ENCODE measurements around the gene ZMIZ1. TPM values are rescaled to one million over a fixed set of nuclear protein-coding genes. Genes with fewer than 3 reads are reported as not detected.
A peak's percentile ranks its signal among the peaks of the same experiment; 100 is the strongest.

The ZMIZ1 gene
- total and polyA plus RNA-seq, 4 donors: 3.9 to 19.1 (median 9.8) TPM

DNA sequence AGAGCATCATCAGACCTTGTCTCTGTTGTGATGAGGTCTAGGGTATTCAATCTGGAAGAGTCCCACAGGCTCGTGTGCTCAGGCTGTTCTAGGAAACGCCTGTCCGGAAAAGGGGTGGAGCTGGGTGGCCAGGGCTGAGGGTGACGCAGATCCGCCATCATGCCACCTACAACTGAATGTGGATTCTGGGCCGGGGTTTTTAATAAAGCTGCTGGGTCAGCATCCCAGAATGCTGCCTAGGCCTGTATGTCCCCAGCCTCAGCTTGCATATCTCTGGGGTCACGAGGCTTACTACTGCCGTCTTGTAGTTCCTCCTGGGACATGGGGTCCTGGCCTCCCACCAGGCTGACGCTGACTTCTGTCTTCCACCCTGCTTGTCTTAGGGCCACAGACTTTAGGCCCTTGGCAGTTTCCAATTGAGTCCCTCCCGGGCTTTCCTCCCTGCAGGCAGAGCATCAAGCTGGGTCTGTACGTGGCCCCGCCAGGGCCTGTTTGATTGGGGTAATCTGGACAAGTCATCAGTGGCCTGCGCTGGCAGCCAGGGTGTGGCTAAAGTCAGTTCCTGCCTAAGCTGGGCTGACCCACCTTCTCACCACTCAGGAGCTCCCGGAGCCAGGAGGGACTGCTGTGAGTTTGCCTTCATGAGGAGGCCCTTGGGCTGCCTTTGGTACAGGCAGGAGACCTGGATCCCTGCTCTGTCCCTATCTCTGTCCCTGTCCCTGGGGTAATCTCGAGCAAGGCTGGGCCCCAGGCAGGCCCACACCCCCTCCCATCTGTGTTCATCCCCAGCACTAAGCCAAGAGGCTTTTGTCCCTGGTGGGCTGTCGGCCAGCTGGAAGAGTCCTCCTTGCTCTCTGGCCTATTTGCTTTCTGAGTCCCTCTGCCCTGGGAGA lies 79.9 kb downstream of the ZMIZ1 start (continued):
- TF ChIP-seq, protein P1, sequence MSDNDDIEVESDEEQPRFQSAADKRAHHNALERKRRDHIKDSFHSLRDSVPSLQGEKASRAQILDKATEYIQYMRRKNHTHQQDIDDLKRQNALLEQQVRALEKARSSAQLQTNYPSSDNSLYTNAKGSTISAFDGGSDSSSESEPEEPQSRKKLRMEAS (IDR thresholded peaks at IDR 0.05): peak; percentile 17
- no peak for TF ChIP-seq HNF4G (IDR thresholded peaks at IDR 0.05)
- peak; percentile 13 to 81 for TF ChIP-seq RXRA (IDR thresholded peaks at IDR 0.05)
- TF ChIP-seq, protein P2, sequence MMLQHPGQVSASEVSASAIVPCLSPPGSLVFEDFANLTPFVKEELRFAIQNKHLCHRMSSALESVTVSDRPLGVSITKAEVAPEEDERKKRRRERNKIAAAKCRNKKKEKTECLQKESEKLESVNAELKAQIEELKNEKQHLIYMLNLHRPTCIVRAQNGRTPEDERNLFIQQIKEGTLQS (IDR thresholded peaks at IDR 0.05): no peak
- TF ChIP-seq, protein P3, sequence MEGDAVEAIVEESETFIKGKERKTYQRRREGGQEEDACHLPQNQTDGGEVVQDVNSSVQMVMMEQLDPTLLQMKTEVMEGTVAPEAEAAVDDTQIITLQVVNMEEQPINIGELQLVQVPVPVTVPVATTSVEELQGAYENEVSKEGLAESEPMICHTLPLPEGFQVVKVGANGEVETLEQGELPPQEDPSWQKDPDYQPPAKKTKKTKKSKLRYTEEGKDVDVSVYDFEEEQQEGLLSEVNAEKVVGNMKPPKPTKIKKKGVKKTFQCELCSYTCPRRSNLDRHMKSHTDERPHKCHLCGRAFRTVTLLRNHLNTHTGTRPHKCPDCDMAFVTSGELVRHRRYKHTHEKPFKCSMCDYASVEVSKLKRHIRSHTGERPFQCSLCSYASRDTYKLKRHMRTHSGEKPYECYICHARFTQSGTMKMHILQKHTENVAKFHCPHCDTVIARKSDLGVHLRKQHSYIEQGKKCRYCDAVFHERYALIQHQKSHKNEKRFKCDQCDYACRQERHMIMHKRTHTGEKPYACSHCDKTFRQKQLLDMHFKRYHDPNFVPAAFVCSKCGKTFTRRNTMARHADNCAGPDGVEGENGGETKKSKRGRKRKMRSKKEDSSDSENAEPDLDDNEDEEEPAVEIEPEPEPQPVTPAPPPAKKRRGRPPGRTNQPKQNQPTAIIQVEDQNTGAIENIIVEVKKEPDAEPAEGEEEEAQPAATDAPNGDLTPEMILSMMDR (IDR thresholded peaks at IDR 0.05; ENCODE audit: low read depth, low read length, missing input control): no peak
- peak; percentile 90 for TF ChIP-seq NR2F2 (IDR thresholded peaks at IDR 0.05)
- no peak for TF ChIP-seq EGR1 (IDR thresholded peaks at IDR 0.05; ENCODE audit: low read depth in 2 of 2)
- no peak for TF ChIP-seq TAF1 (conservative IDR thresholded peaks at IDR 0.05)

DNA sequence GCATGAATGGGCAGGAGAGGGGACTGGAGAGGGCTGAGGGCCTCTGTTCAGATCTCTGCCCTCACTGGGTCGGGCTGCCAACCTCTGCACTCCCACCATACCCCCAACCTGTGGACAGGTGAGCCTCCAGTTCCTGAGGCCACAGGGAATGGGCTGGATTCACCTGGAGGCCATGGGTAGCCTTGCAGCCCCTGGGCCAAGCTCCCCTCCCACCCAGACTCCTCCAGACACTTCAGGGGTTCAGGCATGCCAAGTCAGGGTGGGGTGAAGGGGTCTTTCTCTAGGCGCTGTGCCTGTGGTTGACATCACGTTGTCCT lies 80.5 kb downstream of the ZMIZ1 start:
- Histone ChIP-seq H3K9me3 (ENCODE audit: control insufficient read depth in 4 of 4, low read length in 3 of 4) (no peaks in the 10 kb centered on the region), H3K36me3 (ENCODE audit: control insufficient read depth in 4 of 4, insufficient read depth in 3 of 4, low read depth in 1 of 4, low read length in 3 of 4) (no peaks in the 10 kb centered on the region), H3K4me3 (ENCODE audit: low read depth in 1 of 3, low read length in 3 of 3) (no peak overlapping the region), H3K27ac (ENCODE audit: low read depth in 1 of 2, low read length in 2 of 2) (peak overlapping the region; percentile 53 to 83), H3K9ac (ENCODE audit: low read depth in 1 of 2, low read length in 2 of 2) (no peak overlapping the region), H3K4me1 (ENCODE audit: control insufficient read depth in 4 of 4, insufficient read depth in 4 of 4, low read length in 3 of 4) (peaks cover 38 to 64% (median 55%) of the 10 kb centered on the region in 4 donors), H3K27me3 (ENCODE audit: control insufficient read depth in 4 of 4, insufficient read depth in 4 of 4, low read length in 3 of 4) (no peaks in the 10 kb centered on the region)
- TF ChIP-seq NR2F2 (IDR thresholded peaks at IDR 0.05): no peak
- DNase-seq (ENCODE audit: low spot score): no peak
- WGBS: 37% methylated on average over 3 of the region's 3 CpGs

DNA sequence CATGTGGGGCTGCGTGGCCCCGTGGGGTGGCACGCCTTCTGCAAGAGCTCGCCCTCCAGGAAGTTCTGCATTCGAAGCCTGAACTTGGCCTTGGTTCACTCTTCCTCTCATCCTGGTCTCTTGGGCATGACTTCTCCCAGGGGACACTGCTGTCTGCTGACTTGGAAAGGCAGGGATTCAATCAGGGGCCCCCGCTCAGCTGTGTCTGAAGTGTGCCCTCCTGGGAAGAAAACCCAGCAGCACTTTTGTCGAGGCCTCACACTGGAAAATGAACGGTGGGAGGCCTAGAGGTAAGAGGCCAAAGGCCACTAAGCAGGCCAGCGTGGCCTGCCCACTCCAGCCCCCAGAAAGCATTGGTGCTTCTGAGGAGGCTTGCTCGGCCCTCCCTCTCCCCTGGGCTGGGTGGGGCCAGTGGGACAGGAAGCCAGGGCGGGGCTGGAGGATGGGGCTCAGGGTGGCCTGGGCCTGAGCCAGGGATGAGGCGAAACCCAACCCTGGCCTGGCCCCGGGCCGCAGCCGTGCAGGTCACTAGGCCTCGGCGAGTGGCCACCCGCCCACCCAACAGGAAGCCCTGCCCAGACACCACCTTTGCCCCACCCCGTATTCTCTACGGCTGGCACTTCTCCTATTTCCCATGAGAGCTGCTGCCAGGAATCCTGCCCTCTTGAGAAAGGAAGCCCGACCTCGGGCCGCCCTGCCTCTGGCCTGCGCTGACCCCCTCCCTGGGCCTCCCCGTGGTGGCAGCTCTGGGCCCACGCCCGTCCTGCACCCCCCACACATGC lies 81.1 kb downstream of the ZMIZ1 start:
- peak overlapping the region; percentile 53 to 83 for H3K27ac ChIP-seq (ENCODE audit: low read depth in 1 of 2, low read length in 2 of 2)
- H3K27me3 ChIP-seq (ENCODE audit: control insufficient read depth in 4 of 4, insufficient read depth in 4 of 4, low read length in 3 of 4): no peaks in the 10 kb centered on the region
- H3K4me3 ChIP-seq (ENCODE audit: low read depth in 1 of 3, low read length in 3 of 3): no peak overlapping the region
- H3K4me1 ChIP-seq (ENCODE audit: control insufficient read depth in 4 of 4, insufficient read depth in 4 of 4, low read length in 3 of 4): peaks cover 36 to 67% (median 55%) of the 10 kb centered on the region in 4 donors
- peak; percentile 52 for DNase-seq (ENCODE audit: low spot score)
- no peaks in the 10 kb centered on the region for H3K9me3 ChIP-seq (ENCODE audit: control insufficient read depth in 4 of 4, low read length in 3 of 4)
- WGBS: 17% methylated on average over 27 of the region's 27 CpGs
- no peak overlapping the region for H3K9ac ChIP-seq (ENCODE audit: low read depth in 1 of 2, low read length in 2 of 2)
- no peaks in the 10 kb centered on the region for H3K36me3 ChIP-seq (ENCODE audit: control insufficient read depth in 4 of 4, insufficient read depth in 3 of 4, low read depth in 1 of 4, low read length in 3 of 4)
- peak; percentile 96 for TF ChIP-seq NR2F2 (IDR thresholded peaks at IDR 0.05)
- TF ChIP-seq, protein P4, sequence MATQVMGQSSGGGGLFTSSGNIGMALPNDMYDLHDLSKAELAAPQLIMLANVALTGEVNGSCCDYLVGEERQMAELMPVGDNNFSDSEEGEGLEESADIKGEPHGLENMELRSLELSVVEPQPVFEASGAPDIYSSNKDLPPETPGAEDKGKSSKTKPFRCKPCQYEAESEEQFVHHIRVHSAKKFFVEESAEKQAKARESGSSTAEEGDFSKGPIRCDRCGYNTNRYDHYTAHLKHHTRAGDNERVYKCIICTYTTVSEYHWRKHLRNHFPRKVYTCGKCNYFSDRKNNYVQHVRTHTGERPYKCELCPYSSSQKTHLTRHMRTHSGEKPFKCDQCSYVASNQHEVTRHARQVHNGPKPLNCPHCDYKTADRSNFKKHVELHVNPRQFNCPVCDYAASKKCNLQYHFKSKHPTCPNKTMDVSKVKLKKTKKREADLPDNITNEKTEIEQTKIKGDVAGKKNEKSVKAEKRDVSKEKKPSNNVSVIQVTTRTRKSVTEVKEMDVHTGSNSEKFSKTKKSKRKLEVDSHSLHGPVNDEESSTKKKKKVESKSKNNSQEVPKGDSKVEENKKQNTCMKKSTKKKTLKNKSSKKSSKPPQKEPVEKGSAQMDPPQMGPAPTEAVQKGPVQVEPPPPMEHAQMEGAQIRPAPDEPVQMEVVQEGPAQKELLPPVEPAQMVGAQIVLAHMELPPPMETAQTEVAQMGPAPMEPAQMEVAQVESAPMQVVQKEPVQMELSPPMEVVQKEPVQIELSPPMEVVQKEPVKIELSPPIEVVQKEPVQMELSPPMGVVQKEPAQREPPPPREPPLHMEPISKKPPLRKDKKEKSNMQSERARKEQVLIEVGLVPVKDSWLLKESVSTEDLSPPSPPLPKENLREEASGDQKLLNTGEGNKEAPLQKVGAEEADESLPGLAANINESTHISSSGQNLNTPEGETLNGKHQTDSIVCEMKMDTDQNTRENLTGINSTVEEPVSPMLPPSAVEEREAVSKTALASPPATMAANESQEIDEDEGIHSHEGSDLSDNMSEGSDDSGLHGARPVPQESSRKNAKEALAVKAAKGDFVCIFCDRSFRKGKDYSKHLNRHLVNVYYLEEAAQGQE (IDR thresholded peaks at IDR 0.05): no peak
- TF ChIP-seq RXRA (IDR thresholded peaks at IDR 0.05): peak; percentile 89 to 96
- TF ChIP-seq EGR1 (IDR thresholded peaks at IDR 0.05; ENCODE audit: low read depth in 2 of 2): peak; percentile 74 to 77
- TF ChIP-seq JUND (IDR thresholded peaks at IDR 0.05): peak in 1 of 2 donors; percentile 61
- peak; percentile 64 for TF ChIP-seq YY1 (IDR thresholded peaks at IDR 0.05)
- TF ChIP-seq SP1 (IDR thresholded peaks at IDR 0.05): peak; percentile 88
- TF ChIP-seq, protein P2 (IDR thresholded peaks at IDR 0.05): no peak
- no peak for TF ChIP-seq FOXA2 (IDR thresholded peaks at IDR 0.05)
- no peak for TF ChIP-seq RAD21 (IDR thresholded peaks at IDR 0.05)
- TF ChIP-seq TAF1 (conservative IDR thresholded peaks at IDR 0.05): no peak
- peak; percentile 42 for TF ChIP-seq FOXA1 (IDR thresholded peaks at IDR 0.05)
- TF ChIP-seq HNF4A (conservative IDR thresholded peaks at IDR 0.05): peak; percentile 63 to 71
- TF ChIP-seq, protein P5, sequence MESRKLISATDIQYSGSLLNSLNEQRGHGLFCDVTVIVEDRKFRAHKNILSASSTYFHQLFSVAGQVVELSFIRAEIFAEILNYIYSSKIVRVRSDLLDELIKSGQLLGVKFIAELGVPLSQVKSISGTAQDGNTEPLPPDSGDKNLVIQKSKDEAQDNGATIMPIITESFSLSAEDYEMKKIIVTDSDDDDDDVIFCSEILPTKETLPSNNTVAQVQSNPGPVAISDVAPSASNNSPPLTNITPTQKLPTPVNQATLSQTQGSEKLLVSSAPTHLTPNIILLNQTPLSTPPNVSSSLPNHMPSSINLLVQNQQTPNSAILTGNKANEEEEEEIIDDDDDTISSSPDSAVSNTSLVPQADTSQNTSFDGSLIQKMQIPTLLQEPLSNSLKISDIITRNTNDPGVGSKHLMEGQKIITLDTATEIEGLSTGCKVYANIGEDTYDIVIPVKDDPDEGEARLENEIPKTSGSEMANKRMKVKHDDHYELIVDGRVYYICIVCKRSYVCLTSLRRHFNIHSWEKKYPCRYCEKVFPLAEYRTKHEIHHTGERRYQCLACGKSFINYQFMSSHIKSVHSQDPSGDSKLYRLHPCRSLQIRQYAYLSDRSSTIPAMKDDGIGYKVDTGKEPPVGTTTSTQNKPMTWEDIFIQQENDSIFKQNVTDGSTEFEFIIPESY (IDR thresholded peaks at IDR 0.05): peak; percentile 40
- TF ChIP-seq, protein P1 (IDR thresholded peaks at IDR 0.05): peak; percentile 62
- TF ChIP-seq GABPA (IDR thresholded peaks at IDR 0.05 in 1 of 2, conservative IDR thresholded peaks at IDR 0.05 in 1 of 2): peak in 1 of 2 donors; percentile 65
- no peak for TF ChIP-seq HNF4G (IDR thresholded peaks at IDR 0.05)
